ENCODE results near the gene KRTCAP2. TPM values are rescaled to one million over a fixed set of nuclear protein-coding genes. Genes with fewer than 3 reads are reported as not detected.

The KRTCAP2 gene
- polyA plus RNA-seq, 1 donor (not counting 4 experiments of a cell fraction or from before 2014, with no cell fraction given) = 127 TPM

DNA sequence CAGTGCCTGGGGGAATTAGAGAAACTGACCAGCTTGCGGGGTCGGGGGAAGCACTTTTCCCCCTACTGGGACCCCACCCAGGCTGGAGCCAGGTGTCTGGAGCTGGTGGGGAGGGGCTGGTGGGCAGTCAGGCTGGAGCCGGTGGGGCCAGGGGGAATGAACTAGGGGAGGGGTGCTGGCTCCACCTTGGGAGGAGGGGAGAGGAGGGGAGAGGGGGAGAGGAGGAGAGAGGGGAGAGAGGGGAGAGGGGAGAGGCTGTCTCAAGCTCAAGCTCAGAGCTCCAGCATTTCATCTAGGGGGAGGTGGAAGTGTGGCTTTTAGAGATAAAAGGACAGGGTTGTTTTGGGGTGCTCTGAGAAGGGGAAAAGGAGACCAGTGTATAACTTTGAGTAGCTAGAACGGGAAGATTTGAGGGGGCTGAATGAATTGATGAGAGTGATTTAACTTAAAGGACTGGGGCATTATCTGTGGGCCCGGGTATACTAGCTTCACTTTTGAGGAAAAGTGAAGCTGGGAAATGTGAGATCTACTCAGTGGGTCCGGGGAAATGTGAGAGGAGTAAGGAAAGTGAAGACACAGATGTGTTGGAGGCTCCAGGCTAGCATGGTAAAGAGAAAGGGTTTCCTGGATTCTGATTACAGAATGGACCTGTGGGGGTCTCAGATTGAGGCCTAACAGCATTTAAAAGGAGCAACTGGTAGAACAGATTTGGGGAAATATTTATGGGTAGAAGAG is 42.7 kb downstream of the KRTCAP2 start:
- H3K9ac ChIP-seq (ENCODE audit: control insufficient read depth, extremely low read depth, insufficient read depth, low read length) = peak overlapping the region; percentile 96
- peaks cover 22 to 34% of the 10 kb centered on the region in 2 experiments for H3K36me3 ChIP-seq (ENCODE audit: control insufficient read depth in 2 of 2, extremely low read depth in 1 of 2, insufficient read depth in 2 of 2, low read length in 2 of 2)
- dilution Hi-C loops (cut with MboI; ENCODE audit: extremely low pct_ligation_motif_present, low sequenced_read_pairs) = no loop called here
- H2AFZ ChIP-seq (ENCODE audit: control insufficient read depth, low read length) = no peak overlapping the region
- peak overlapping the region; percentile 98 for H3K4me2 ChIP-seq (ENCODE audit: control insufficient read depth, extremely low read depth, insufficient read depth, low read depth, low read length)
- FAIRE-seq = no peak
- no peak for DNase-seq (ENCODE audit: low read depth, low spot score)
- peaks cover 38% of the 10 kb centered on the region for H3K79me2 ChIP-seq (ENCODE audit: control insufficient read depth, insufficient read depth, low read length)
- H3K27me3 ChIP-seq (ENCODE audit: control insufficient read depth, extremely low read depth, insufficient read depth, low read length) = no peaks in the 10 kb centered on the region
- H3K9me1 ChIP-seq (ENCODE audit: control insufficient read depth, extremely low read depth, insufficient read depth, low read length) = peaks cover 5% of the 10 kb centered on the region
- H3K4me1 ChIP-seq (ENCODE audit: control insufficient read depth, extremely low read depth, insufficient read depth, low read length) = peaks cover 60% of the 10 kb centered on the region
- TF ChIP-seq, protein P1, sequence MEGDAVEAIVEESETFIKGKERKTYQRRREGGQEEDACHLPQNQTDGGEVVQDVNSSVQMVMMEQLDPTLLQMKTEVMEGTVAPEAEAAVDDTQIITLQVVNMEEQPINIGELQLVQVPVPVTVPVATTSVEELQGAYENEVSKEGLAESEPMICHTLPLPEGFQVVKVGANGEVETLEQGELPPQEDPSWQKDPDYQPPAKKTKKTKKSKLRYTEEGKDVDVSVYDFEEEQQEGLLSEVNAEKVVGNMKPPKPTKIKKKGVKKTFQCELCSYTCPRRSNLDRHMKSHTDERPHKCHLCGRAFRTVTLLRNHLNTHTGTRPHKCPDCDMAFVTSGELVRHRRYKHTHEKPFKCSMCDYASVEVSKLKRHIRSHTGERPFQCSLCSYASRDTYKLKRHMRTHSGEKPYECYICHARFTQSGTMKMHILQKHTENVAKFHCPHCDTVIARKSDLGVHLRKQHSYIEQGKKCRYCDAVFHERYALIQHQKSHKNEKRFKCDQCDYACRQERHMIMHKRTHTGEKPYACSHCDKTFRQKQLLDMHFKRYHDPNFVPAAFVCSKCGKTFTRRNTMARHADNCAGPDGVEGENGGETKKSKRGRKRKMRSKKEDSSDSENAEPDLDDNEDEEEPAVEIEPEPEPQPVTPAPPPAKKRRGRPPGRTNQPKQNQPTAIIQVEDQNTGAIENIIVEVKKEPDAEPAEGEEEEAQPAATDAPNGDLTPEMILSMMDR (optimal IDR thresholded peaks at IDR 0.05 in 1 of 3, IDR thresholded peaks at IDR 0.05 in 1 of 3, conservative IDR thresholded peaks at IDR 0.05 in 1 of 3; ENCODE audit: extremely low read depth in 1 of 3, insufficient read depth in 2 of 3, low read length in 3 of 3) = no peak
- no peak for TF ChIP-seq EZH2 (IDR thresholded peaks at IDR 0.05; ENCODE audit: low read length)
- peak overlapping the region; percentile 99 for H3K27ac ChIP-seq (ENCODE audit: control insufficient read depth, insufficient read depth, low read length)
- H4K20me1 ChIP-seq (ENCODE audit: control insufficient read depth, extremely low read depth, insufficient read depth, low read length) = no peaks in the 10 kb centered on the region
- no peaks in the 10 kb centered on the region for H3K9me3 ChIP-seq (ENCODE audit: control insufficient read depth, low read depth, low read length)
- peak overlapping the region; percentile 88 to 94 (median 89) for H3K4me3 ChIP-seq (ENCODE audit: control insufficient read depth in 2 of 3, extremely low read depth in 1 of 3, insufficient read depth in 2 of 3, low read depth in 1 of 3, low read length in 3 of 3)

DNA sequence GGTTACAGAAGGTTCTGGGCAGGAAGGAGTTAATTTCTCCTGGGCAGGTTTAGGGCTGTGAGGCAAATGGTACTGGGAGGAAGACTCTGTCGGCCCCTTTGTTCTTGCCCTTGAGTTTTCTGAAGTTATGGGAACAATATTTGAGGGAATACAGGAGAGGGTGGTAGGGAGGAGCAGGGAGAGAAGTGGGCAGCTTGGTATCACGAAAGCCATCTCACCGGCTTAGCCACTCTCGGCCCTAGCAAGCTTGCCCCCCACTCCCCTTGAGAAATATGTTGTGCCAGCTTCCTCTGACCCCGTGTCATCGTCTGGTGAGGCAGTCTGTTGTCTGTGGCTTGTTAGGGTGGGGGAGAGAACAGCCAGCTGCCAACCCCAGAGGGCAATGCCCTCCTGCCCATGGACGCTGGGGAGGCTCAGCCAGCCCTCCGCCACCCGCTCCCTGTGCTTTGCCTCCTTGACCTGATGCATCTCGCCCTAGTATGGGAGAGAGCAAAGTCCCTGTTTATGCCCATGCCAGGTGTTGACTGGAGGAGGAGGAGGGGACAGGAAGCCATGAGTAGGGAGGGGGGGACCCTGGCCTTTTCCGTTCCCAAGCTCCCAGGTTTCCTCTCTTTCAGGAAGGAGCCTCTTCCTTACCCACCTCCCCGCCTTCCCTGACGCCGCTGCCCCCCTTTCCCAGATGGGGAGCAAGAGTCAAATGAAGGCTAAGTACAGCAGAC is 44.2 kb downstream of the KRTCAP2 start:
- Histone ChIP-seq H3K36me3 (ENCODE audit: control insufficient read depth in 2 of 2, extremely low read depth in 1 of 2, insufficient read depth in 2 of 2, low read length in 2 of 2) (peaks cover 18 to 24% of the 10 kb centered on the region in 2 experiments), H3K9ac (ENCODE audit: control insufficient read depth, extremely low read depth, insufficient read depth, low read length) (peak overlapping the region; percentile 96), H3K4me3 (ENCODE audit: control insufficient read depth in 2 of 3, extremely low read depth in 1 of 3, insufficient read depth in 2 of 3, low read depth in 1 of 3, low read length in 3 of 3) (peak overlapping the region; percentile 88 to 94 (median 89)), H3K4me2 (ENCODE audit: control insufficient read depth, extremely low read depth, insufficient read depth, low read depth, low read length) (peak overlapping the region; percentile 98), H3K9me1 (ENCODE audit: control insufficient read depth, extremely low read depth, insufficient read depth, low read length) (peaks cover 7% of the 10 kb centered on the region), H3K27ac (ENCODE audit: control insufficient read depth, insufficient read depth, low read length) (peak overlapping the region; percentile 99), H3K9me3 (ENCODE audit: control insufficient read depth, low read depth, low read length) (no peaks in the 10 kb centered on the region), H3K27me3 (ENCODE audit: control insufficient read depth, extremely low read depth, insufficient read depth, low read length) (no peaks in the 10 kb centered on the region), H2AFZ (ENCODE audit: control insufficient read depth, low read length) (no peak overlapping the region), H3K4me1 (ENCODE audit: control insufficient read depth, extremely low read depth, insufficient read depth, low read length) (peaks cover 61% of the 10 kb centered on the region), H4K20me1 (ENCODE audit: control insufficient read depth, extremely low read depth, insufficient read depth, low read length) (no peaks in the 10 kb centered on the region), H3K79me2 (ENCODE audit: control insufficient read depth, insufficient read depth, low read length) (peaks cover 38% of the 10 kb centered on the region)
- no peak for DNase-seq (ENCODE audit: low read depth, low spot score)
- dilution Hi-C loops (cut with MboI; ENCODE audit: extremely low pct_ligation_motif_present, low sequenced_read_pairs) = no loop called here
- no peak for FAIRE-seq
- TF ChIP-seq, protein P1 (optimal IDR thresholded peaks at IDR 0.05 in 1 of 3, IDR thresholded peaks at IDR 0.05 in 1 of 3, conservative IDR thresholded peaks at IDR 0.05 in 1 of 3; ENCODE audit: extremely low read depth in 1 of 3, insufficient read depth in 2 of 3, low read length in 3 of 3) = no peak
- no peak for TF ChIP-seq EZH2 (IDR thresholded peaks at IDR 0.05; ENCODE audit: low read length)

Data from keratinocyte (primary cell).